ENCODE results near the gene TPGS1.

Gene TPGS1

GRCh38 chr19:507286-508203, at the start of gene TPGS1:
TPGS1 (plus strand) TSS chr19:507497; CDS start chr19:507507, 10 bp downstream.
- DNase-seq, result peak; percentile 88

DNA sequence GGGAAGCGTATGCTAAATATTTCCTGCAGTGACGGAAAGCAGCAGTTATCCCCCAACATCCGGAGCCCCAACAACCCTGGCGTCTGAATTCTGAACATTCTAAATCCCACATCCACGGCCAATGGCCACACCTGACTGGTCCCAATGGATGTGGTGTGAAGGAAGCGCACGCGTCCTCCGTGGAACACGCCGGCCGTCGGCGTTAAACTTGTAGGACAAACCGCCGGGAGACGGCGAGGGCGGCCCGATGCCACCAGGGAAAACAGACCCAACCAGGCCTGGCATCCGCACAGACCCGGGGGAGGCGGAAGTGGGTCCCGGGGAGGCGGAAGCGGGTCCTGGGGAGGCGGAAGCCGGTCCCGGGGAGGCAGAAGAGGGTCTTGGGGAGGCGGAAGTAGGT, 49.7 kb upstream of the TPGS1 start:
- no peak for DNase-seq

GRCh38 chr19:458091-459042, 48.9 kb upstream of the TPGS1 start:
- DNase-seq, result no peak

- DNase-seq, result peak; percentile 17
Observed at GRCh38 chr19:459724-460511, 47.4 kb upstream of the TPGS1 start.

DNA sequence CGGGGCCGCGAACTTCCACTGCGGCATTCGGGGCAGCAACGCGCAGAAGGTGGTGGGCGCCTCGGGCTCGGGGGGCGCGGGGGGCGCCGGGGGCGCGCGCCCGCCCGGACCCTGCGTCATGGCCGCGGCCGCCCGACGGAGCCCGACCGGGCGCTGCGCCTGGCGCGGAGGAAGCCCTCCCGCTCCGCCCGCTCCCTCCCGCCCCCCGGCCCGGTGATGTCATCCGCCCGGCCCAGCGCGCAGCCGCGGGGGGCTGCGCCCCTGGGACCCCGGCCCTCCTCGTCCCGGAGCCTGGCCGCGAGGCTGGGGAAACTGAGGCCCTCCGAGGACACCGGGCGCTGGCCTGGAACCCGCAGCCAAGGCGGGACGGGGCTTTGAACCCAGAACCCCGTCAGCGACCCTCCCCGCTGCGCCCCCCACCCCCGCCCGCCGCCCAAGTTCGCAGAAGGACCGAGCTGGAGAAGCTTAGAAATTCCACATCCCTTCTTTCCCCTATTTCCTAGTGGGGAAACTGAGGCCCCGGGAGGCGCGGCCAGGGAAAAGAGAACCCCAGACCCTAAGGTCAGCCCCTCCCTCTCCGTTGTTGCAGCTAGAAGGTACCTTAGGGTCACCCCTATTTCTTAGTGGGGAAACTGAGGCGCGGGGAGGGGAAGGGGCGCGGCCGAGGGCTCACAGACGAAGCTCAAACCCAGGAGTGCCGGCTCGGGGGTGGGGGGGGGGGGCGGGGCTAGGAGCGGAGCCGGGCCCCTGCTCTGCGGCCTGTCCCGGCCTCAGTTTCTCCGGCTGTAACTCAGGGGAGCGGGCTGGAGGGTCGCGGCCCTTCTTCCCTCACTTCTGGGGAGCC, 46.2 kb upstream of the TPGS1 start, which contains the start of gene SHC2:
SHC2 (minus strand) TSS at position 157 of the 844 bp plus-strand sequence; CDS start at position 120, 37 bp downstream.
- DNase-seq, result peak; percentile 22

GRCh38 chr19:461721-462551, 45.4 kb upstream of the TPGS1 start:
- peak; percentile 8 for DNase-seq

DNA sequence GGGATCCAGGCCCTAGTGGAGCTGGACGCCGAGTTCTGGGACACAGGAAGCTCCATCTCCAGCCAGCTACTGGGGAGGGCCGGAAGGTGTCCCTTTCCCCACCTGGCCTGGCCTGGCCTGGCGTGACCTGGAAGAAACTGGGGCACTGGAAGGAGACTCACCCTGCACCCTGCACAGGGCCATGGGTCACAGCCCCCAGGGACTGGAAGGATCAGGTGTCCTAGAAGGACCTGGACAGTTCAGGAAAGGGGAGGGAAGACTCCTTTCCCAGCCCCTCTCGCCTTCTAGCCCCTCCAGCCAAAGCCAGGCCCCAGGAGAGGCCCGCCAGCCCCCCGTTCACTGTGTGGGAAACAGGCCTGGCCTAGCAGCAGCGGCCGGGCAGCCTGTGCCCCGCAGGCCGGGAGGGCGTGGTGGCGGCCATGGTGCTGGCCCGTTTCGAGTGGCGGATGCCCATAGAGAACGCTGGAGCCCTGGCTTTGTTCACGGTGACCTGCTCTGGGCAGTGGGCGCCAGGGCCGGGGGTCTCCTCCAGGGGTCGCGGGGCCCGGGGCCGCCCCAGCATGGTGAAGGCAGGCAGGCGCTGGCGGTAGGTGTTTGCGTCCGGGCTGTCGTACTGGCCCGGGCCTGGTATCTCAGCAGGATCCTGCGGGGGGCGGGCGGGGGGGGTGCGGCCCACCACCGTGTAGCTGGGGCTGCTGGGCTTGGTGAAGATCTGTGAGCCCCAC, 43.7 kb upstream of the TPGS1 start:
- DNase-seq, result no peak

- no peak for DNase-seq
Observed at GRCh38 chr19:464208-464545, 43.1 kb upstream of the TPGS1 start.

GRCh38 chr19:465056-465816, 42.1 kb upstream of the TPGS1 start:
- DNase-seq, result no peak

- no peak for DNase-seq
Observed at GRCh38 chr19:467554-467953, 39.7 kb upstream of the TPGS1 start.

- no peak for DNase-seq
Observed at GRCh38 chr19:468587-469256, 38.6 kb upstream of the TPGS1 start.

GRCh38 chr19:469833-470232, 37.5 kb upstream of the TPGS1 start:
- no peak for DNase-seq

DNA sequence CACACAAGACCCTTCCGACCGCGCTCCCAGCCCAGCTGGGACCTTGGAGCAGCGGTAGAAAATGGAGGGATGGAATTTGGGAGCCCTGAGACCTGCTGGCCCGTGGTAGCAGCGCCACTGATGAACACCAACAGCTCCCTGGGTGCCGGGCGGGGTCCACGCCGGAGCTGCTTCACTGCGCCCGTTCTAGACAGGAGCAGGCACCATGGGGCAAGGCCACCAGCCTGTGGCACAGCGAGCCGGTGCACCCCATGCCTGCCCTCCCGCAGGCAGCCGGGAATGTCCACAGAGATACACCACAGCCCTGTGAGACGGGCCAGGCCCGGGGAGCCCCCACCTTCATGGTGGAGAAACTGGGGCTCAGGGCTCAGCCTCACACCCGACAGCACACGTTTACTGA, 36.6 kb upstream of the TPGS1 start:
- DNase-seq, result no peak

DNA sequence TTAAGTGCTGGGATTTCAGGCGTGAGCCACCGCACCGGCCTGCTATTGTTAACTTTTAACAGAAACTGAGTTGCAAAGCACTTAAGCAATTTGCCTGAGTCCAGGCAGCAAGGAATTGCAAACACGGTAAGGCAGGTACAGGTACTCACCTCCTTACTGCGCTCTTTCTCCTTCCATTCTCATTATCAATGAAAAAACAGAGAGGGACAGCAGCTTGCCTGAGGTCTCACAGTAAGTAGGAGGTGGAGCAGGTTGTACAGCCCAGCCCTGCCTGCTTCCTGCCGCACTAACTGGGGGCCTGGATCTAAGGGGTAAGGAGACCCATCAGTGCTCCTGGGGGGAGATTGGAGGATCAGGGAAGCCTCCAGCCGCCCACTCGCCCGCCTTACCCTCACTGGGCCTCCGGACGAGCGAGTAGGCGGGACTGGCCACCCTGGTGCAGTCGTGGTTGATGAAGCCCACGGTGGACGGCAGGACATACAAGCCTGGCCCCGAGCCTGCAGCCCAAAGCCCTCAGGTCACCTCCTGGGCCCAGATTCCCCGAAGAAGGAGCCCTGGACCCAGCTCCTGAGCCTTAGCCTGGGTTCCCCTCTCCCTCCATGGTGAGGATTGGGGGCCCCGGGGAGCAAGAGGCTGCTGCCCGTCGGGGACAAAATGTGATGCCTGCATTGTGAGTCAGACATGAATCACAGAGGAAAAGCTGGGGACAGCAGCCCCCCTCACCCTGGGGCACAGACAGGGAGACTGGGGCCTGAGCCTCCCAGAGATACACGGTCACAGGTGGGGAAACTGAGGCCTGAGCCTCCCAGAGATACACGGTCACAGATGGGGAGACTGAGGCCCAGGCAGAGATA, 35.1 kb upstream of the TPGS1 start:
- no peak for DNase-seq

- DNase-seq, result no peak
Observed at GRCh38 chr19:474126-475078, 32.9 kb upstream of the TPGS1 start.

DNA sequence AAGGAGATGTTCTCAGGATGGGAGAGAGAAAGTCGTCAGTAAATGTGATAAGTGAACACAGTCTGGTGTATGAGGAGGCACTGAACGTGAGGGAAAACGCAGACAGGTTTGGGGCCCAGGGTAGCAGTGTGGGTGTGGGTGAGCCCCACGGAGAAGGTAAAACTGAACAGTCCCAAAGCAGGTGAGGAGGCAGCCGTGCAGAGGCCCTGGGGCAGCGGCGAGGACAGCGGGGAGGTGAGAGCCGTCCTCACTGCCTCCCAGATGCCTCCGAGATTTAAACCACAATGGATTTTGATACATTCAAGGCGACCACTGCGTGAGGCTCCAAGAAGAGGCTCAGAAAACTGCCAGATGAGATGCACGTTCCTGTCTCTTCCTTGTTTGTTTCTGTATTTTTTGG, 31.9 kb upstream of the TPGS1 start:
- DNase-seq, result no peak

Data from CD4-positive, alpha-beta T cell treated with Interleukin-17A for 4 hours (primary cell).